Fibroblast of mammary gland (primary cell): ENCODE results near the gene KIF21A.

Experiments
- DNase-seq: peaks from one replicate; pipeline ENCODE4 v3.0.0-alpha.2; 2010; ENCODE audit warnings: low read depth
- H3K4me3 ChIP-seq: 2 replicates; pipeline ENCODE4 v1.5.1; 2011; ENCODE audit warnings: low read depth, mild to moderate bottlenecking, low read length, moderate library complexity; ENCODE audit not compliant: control insufficient read depth
- TF ChIP-seq, protein P1 (sequence below): conservative IDR thresholded peaks from 2 replicates; pipeline ENCODE4 v1.5.1; 2011; ENCODE audit warnings: low read depth, low read length, inconsistent platforms; ENCODE audit not compliant: control insufficient read depth, insufficient read depth

KIF21A gene

DNA sequence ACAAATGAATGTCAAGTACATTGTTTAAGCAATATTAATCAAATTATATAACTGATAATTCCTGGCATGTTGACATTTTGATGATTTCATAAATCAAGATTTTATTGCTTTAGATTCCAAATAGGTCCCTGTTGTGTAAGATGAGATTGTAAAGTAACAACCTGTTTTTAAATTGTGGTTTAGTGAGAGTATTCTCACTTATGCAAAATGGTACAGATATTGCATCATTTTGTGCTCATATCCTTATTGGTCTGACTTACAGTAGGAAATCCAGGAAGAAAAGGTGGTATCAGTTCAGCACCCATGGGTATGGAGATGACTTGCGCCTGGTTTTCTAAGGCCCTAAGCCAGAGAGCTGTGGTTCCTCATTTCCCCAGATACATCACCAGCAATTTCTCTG, 165.5 kb downstream of the KIF21A start:
- H3K4me3 ChIP-seq = no peak overlapping the region
- peak; percentile 4 for DNase-seq
- TF ChIP-seq, protein P1, sequence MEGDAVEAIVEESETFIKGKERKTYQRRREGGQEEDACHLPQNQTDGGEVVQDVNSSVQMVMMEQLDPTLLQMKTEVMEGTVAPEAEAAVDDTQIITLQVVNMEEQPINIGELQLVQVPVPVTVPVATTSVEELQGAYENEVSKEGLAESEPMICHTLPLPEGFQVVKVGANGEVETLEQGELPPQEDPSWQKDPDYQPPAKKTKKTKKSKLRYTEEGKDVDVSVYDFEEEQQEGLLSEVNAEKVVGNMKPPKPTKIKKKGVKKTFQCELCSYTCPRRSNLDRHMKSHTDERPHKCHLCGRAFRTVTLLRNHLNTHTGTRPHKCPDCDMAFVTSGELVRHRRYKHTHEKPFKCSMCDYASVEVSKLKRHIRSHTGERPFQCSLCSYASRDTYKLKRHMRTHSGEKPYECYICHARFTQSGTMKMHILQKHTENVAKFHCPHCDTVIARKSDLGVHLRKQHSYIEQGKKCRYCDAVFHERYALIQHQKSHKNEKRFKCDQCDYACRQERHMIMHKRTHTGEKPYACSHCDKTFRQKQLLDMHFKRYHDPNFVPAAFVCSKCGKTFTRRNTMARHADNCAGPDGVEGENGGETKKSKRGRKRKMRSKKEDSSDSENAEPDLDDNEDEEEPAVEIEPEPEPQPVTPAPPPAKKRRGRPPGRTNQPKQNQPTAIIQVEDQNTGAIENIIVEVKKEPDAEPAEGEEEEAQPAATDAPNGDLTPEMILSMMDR = no peak

DNA sequence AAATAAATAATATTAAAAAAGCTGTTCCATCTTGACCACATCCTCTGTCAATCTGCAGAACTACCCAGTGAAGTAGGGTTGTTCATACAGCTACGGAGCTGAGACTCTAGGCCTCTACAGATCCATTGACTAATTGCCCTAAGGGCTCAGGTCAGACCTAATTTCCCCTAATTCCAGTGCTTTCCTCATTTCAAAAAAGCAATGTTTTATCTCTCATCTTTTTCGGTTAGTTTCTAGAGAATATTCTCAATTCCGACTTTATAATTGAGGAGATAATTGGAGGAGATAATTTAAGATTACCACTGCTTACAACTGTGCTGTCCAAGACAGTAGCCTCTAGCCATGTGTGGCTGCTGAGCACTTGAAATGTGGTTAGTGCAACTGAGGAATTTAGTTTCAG, 167.1 kb downstream of the KIF21A start:
- H3K4me3 ChIP-seq = no peak overlapping the region
- DNase-seq = no peak
- TF ChIP-seq, protein P1 = no peak

DNA sequence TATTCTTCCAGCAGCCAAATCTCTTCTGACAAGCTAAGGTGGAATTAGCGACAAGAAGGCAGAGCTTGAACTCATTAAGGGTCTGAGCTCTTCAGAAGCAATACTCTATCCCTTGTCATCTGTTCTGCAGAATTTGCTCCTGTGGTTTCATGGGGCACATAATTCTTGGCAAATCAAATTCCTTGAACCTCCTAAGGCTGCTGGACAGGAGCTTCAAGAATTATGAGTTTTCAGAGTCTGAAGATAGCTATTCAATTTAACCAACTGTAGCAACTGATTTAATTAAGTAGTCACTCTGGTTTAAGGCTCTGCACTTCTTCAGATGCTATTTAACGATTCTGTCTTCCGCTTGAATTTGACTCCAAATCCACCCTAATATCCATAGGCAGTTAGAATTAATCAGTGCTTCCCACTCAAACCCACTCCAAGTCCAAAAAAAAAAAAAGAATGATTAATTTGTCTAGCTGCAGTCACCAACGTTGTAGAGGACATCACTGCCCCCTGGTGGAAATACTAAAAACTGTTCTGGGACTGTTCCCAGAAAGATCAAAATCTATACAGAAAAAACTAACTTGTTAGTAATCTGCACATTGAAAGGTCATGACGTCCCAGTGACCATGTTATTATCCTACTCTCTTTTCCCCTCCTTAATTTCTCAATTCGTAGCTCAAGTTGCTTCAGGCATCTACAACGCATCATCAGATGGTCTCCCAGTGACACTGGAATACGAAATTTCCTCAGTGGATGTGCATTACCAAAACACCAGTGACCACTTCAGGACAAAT, 169.9 kb downstream of the KIF21A start:
- TF ChIP-seq, protein P1 = peak; percentile 65
- H3K4me3 ChIP-seq = no peak overlapping the region
- peak; percentile 42 for DNase-seq

DNA sequence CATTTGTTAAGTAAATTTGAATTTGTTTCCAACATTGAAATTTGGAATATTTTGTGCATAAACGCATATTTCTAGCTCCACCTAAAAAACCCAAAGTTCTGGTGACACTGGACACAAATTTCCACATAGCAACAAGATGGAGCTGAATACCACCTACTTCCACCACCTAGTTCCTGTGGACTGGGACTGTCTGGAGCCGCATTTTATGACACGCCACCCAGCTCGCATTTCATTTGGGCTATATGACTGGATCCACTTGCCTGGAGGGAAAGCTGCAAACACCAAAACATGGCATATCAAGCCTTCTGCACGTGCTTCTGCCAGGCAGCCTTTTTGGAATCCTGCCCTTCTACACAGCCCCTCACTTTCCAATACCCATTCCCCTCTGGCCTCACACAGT, 173.4 kb downstream of the KIF21A start:
- TF ChIP-seq, protein P1 = no peak
- no peak overlapping the region for H3K4me3 ChIP-seq
- no peak for DNase-seq

DNA sequence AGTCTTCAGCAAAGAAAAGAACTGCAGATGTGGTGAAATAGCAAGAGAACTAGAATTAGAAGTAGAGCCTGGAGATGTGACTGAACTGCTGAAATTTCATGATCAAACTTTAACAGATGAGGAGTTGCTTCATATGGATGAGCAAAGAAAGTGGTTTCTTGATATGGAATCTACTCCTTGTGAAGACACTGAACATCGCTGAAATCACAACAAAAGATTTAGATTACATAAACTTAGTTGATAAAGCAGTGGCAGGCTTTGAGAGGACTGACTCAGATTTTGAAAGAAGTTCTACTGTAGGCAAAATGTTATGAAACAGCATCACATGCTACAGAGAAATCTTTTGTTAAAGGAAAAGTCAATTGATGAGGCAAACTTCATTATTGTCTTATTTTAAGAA, 175.0 kb downstream of the KIF21A start:
- TF ChIP-seq, protein P1 = no peak
- no peak overlapping the region for H3K4me3 ChIP-seq
- no peak for DNase-seq

DNA sequence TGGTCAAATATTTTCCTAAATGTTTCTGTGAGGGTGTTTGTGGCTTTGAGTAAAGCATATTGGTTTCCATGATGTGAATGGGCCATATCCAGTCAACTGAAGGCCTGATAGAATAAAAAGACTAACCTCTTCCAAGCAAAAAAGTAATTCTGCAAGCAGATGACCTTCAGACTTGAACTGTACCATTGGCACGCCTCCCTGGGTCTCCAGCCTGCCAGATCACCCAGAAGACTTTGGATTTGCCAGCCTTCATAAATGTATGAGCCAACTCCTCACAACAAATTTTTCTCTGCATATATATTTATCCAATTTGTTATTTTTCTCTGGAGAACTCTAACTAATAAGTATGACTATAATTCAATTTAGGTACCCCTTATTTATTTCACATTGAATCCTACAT, 190.3 kb downstream of the KIF21A start:
- TF ChIP-seq, protein P1 = no peak
- no peak overlapping the region for H3K4me3 ChIP-seq
- DNase-seq = no peak
